ENCODE results near the gene PIGQ. TPM values are rescaled to one million over a fixed set of nuclear protein-coding genes. Genes with fewer than 3 reads are reported as not detected.

Gene PIGQ
- total and polyA plus RNA-seq, 2 of the 13 experiments (the other 11 are each of a cell fraction or from before 2014, with no cell fraction given), result 7.7 to 19.7 TPM

GRCh38 chr16:589658-590187 is 20.0 kb downstream of the PIGQ start, which contains the start of gene RAB40C (continued):
- TF ChIP-seq ZNF337 (CRISPR knock-in tag; IDR thresholded peaks at IDR 0.05; ENCODE audit: borderline replicate concordance, low read depth) (no peak), CHD2 (IDR thresholded peaks at IDR 0.05; ENCODE audit: low read depth, low read length) (peak; percentile 81), RNF2 (conservative IDR thresholded peaks at IDR 0.05; ENCODE audit: low read depth) (no peak), SALL1 (CRISPR knock-in tag; IDR thresholded peaks at IDR 0.05) (peak; percentile 4; the same call in 1 of the 2 replicates), GMEB1 (CRISPR knock-in tag; IDR thresholded peaks at IDR 0.05; ENCODE audit: borderline replicate concordance) (peak; percentile 51; the same call in 1 of the 2 replicates), ZNF75D (CRISPR knock-in tag; IDR thresholded peaks at IDR 0.05; ENCODE audit: borderline replicate concordance) (no peak), ZNF143 (CRISPR knock-in tag; IDR thresholded peaks at IDR 0.05) (peak; percentile 67; the same call in 1 of the 2 replicates), NFYB (CRISPR knock-in tag; IDR thresholded peaks at IDR 0.05) (peak; percentile 77), RFX5 (IDR thresholded peaks at IDR 0.05; ENCODE audit: low read depth, low read length) (peak; percentile 93), MAFG (CRISPR knock-in tag; IDR thresholded peaks at IDR 0.05) (no peak), KAT7 (CRISPR knock-in tag; IDR thresholded peaks at IDR 0.05; ENCODE audit: borderline replicate concordance) (no peak), ZNF660 (CRISPR knock-in tag; IDR thresholded peaks at IDR 0.05; ENCODE audit: borderline replicate concordance, low read depth) (no peak), ZFAT (CRISPR knock-in tag; conservative IDR thresholded peaks at IDR 0.05) (no peak), SP4 (CRISPR knock-in tag; IDR thresholded peaks at IDR 0.05) (peak; percentile 78), SP5 (CRISPR knock-in tag; IDR thresholded peaks at IDR 0.05; ENCODE audit: borderline replicate concordance, low read depth) (peak; percentile 48; the same call in 1 of the 2 replicates), PCBP1 (IDR thresholded peaks at IDR 0.05; ENCODE audit: borderline replicate concordance, low read depth, low read length) (0 out of 2 replicates have a peak, but pooled peaks have one; percentile 50), ATF1 (CRISPR knock-in tag; IDR thresholded peaks at IDR 0.05) (0 out of 2 replicates have a peak, but pooled peaks have one; percentile 44), RARA (CRISPR knock-in tag; IDR thresholded peaks at IDR 0.05) (no peak), ZIK1 (CRISPR knock-in tag; IDR thresholded peaks at IDR 0.05; ENCODE audit: borderline replicate concordance, low read depth) (no peak), GMEB2 (CRISPR knock-in tag; IDR thresholded peaks at IDR 0.05; ENCODE audit: low read depth) (peak; percentile 30), SP140L (CRISPR knock-in tag; IDR thresholded peaks at IDR 0.05; ENCODE audit: borderline replicate concordance) (no peak), ZNF367 (CRISPR knock-in tag; IDR thresholded peaks at IDR 0.05; ENCODE audit: borderline replicate concordance) (no peak), HNRNPLL (IDR thresholded peaks at IDR 0.05; ENCODE audit: low read depth, low read length, poor library complexity, severe bottlenecking) (peak; percentile 92), ZNF281 (CRISPR knock-in tag; IDR thresholded peaks at IDR 0.05; ENCODE audit: borderline replicate concordance) (peak; percentile 95), SP1 (IDR thresholded peaks at IDR 0.05) (peak; percentile 70; the same call in 1 of the 2 replicates), SP1 (CRISPR knock-in tag; IDR thresholded peaks at IDR 0.05) (peak; percentile 85)

Measured in HepG2 (cell line).